GM23338 (cell line): ENCODE measurements around the gene GPR25.

Experiments
- EZH2 ChIP-seq: fragments of 200-600 bp; sonication (generic); IDR thresholded peaks from one replicate; pipeline ENCODE4 v1.8.0; 2017; ENCODE audit warnings: antibody characterized with exemption, mild to moderate bottlenecking, low read depth; ENCODE audit not compliant: unreplicated experiment
- REST ChIP-seq: IDR thresholded peaks from one replicate; pipeline ENCODE4 v1.6.1; 2018; ENCODE audit warnings: antibody characterized with exemption; ENCODE audit not compliant: unreplicated experiment
- TF ChIP-seq, protein P1 (sequence below), 2 experiments: fragments of 200-600 bp in 1 of 2; sonication (generic) in 1 of 2; conservative IDR thresholded peaks; 2 replicates each; pipeline versions ENCODE4 v1.5.1 to v1.6.1; 2016 to 2017; ENCODE audit warnings: antibody characterized with exemption in 2 of 2, low read depth in 2 of 2, mild to moderate bottlenecking in 2 of 2, moderate library complexity in 1 of 2

- no peak for TF ChIP-seq EZH2
- TF ChIP-seq REST = no peak
- TF ChIP-seq, protein P1, sequence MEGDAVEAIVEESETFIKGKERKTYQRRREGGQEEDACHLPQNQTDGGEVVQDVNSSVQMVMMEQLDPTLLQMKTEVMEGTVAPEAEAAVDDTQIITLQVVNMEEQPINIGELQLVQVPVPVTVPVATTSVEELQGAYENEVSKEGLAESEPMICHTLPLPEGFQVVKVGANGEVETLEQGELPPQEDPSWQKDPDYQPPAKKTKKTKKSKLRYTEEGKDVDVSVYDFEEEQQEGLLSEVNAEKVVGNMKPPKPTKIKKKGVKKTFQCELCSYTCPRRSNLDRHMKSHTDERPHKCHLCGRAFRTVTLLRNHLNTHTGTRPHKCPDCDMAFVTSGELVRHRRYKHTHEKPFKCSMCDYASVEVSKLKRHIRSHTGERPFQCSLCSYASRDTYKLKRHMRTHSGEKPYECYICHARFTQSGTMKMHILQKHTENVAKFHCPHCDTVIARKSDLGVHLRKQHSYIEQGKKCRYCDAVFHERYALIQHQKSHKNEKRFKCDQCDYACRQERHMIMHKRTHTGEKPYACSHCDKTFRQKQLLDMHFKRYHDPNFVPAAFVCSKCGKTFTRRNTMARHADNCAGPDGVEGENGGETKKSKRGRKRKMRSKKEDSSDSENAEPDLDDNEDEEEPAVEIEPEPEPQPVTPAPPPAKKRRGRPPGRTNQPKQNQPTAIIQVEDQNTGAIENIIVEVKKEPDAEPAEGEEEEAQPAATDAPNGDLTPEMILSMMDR (conservative IDR thresholded peaks at IDR 0.05; ENCODE audit: low read depth in 2 of 2) = peak; percentile 16 to 17; a peak in 1 of 4 replicates
Measured at GRCh38 chr1:200894712-200895442, 22.1 kb downstream of the GPR25 start, which contains the start of gene INAVA.
